Astrocyte (in vitro differentiated cells and primary cell): ENCODE measurements around the gene CHST3.
"Not testable (repeated sequence)": the region's sequence is repeated elsewhere in the genome, so short reads cannot be mapped to it uniquely, and the experiment has no call there.

Source experiments
- EZH2 ChIP-seq: IDR thresholded peaks from 2 replicates; pipeline ENCODE4 v1.6.1; 2012; ENCODE audit warnings: mild to moderate bottlenecking, low read length, inconsistent platforms; ENCODE audit not compliant: insufficient read depth
- TF ChIP-seq, protein P1 (sequence below): IDR thresholded peaks from 2 replicates; pipeline ENCODE4 v1.5.1; 2011; ENCODE audit warnings: low read depth, mild to moderate bottlenecking, inconsistent platforms, low read length, moderate library complexity; ENCODE audit not compliant: insufficient read depth

- TF ChIP-seq, protein P1, sequence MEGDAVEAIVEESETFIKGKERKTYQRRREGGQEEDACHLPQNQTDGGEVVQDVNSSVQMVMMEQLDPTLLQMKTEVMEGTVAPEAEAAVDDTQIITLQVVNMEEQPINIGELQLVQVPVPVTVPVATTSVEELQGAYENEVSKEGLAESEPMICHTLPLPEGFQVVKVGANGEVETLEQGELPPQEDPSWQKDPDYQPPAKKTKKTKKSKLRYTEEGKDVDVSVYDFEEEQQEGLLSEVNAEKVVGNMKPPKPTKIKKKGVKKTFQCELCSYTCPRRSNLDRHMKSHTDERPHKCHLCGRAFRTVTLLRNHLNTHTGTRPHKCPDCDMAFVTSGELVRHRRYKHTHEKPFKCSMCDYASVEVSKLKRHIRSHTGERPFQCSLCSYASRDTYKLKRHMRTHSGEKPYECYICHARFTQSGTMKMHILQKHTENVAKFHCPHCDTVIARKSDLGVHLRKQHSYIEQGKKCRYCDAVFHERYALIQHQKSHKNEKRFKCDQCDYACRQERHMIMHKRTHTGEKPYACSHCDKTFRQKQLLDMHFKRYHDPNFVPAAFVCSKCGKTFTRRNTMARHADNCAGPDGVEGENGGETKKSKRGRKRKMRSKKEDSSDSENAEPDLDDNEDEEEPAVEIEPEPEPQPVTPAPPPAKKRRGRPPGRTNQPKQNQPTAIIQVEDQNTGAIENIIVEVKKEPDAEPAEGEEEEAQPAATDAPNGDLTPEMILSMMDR: not testable (repeated sequence)
- TF ChIP-seq EZH2: not testable (repeated sequence)
These were observed 3.8 kb downstream of the CHST3 start for GRCh38 chr10:71967958-71968357.
